Glomerular visceral epithelial cell (primary cell): ENCODE results near the gene RRP12.
"Not testable (repeated sequence)": the region's sequence is repeated elsewhere in the genome, so short reads cannot be mapped to it uniquely, and the experiment has no call there.

Experiments used
- DNase-seq: peaks from one replicate; pipeline ENCODE4 v3.0.0-alpha.2; 2016; ENCODE audit errors: extremely low spot score

The RRP12 gene

DNA sequence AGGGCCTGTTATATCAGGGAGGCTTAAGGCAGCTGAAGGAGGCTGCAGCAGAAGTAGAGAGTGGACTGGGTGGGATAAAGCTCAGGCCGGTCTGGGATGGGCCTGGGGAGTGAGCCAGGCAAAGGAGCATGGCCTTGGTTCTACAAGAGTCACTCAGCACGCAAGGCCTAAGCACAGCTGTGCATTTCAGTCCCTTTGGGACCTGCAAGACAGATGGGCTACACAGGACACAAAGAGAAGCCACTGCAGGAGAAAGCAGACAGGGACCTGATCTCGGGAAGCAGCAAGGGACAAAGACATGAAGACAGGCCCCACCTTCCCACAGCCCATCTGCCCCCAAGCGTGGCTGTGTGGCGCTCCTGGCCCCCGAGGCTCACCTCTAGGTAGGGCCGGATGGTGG lies 29.4 kb downstream of the RRP12 start:
- no peak for DNase-seq

DNA sequence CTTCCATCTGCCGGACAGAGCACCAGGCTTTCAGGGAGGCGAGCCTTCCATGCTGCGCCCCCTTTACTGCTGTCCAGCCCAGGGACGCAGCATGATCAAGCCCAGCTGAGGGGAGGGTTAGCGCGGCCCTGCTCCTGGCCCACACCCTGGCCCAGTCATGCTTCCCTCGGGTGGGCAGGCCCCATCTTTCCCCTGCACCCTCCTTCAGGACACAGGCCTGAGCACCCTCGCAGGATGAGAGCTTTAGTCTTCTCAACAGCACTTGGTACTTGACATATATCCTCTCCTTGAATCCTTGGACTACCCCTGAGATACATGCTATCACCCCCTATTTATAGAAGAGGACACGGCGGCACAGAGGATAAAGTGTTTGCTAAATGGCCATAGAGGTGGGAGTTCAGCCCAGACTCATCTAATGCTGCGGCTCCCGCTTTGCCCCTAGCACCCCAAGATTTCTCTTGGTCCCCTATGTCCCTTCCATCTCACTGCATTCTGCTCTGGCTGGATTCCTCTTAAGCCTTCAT lies 34.0 kb downstream of the RRP12 start:
- DNase-seq, result no peak

GRCh38 chr10:97366572-97366971 lies 34.6 kb downstream of the RRP12 start:
- DNase-seq, result no peak

- no peak for DNase-seq
Measured at GRCh38 chr10:97365761-97366351, 35.3 kb downstream of the RRP12 start.

GRCh38 chr10:97363071-97363470 lies 38.1 kb downstream of the RRP12 start:
- DNase-seq, result no peak

GRCh38 chr10:97362310-97363033 lies 38.7 kb downstream of the RRP12 start:
- no peak for DNase-seq

GRCh38 chr10:97361537-97361901 lies 39.6 kb downstream of the RRP12 start:
- no peak for DNase-seq

DNA sequence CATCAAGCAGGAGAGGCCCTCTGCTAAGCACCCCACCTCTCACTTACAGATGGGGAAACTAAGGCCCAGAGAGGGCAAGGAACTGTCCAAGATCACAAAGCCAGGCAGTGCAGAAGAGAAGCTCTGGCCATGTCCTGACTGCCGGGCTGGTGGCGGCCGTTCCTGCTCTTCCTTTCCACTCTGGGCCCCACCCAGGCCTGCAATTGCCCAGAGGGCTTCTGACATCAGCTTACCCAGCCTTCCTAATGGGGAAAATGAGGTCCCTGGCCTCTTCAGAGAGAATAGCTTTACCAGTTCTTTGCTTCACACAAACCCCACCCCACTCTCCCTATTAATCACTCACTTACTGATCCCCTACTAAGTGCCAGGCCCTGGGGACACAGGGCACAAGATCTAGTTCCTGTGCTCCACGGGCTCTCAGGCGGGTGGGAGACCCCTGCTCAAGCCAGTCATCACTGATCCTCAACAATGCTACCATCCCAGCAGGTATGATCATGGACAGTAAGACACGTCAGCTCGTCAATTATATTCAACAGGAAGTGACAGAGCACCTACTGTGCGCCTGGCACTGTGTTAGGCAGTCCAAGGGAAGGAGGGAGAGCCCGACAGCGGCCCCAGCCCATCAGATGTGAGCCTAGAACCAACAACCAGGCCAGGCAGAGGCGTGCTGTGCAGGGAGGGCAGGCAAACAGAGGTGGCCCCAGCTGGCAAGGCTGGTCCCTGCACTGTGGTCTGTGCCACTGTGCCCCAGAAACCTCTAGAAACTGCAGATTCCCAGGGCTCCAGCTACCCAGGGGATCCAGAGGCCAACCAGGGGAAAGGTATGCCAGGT lies 40.2 kb downstream of the RRP12 start:
- no peak for DNase-seq

GRCh38 chr10:97358781-97359180 lies 42.4 kb downstream of the RRP12 start:
- DNase-seq, result no peak

- no peak for DNase-seq
Measured at GRCh38 chr10:97358349-97358748, 42.8 kb downstream of the RRP12 start.

GRCh38 chr10:97356918-97357317 lies 44.2 kb downstream of the RRP12 start:
- DNase-seq, result no peak

DNA sequence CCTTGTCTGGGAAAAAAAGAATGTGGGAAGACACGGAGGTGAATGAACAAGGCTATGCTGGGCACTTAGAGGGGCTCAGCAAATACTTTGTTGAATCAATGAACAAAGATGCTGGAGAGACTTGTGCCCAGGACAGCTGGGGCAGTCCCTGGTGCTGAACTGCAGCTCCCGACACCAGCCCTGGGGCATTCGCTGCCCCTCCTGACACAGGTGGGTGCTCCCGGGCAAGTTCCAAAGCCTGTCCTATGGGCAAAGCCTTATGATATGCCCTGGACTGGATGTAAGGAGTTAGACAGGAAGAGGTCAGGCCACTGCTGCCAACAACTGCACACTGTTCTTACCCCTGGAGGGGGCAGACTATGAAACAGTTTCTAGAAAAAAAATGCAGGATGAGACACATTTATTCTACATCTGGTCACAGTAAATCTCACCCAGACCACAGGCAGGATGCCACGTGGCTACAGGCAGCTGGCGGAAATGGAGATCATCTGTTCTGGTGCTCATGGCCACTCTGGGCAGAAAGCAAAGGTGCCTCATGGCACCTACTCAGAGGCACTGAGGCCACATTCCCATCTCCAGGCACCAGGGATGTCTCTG lies 44.7 kb downstream of the RRP12 start:
- no peak for DNase-seq

GRCh38 chr10:97355571-97355975 lies 45.6 kb downstream of the RRP12 start:
- no peak for DNase-seq

DNA sequence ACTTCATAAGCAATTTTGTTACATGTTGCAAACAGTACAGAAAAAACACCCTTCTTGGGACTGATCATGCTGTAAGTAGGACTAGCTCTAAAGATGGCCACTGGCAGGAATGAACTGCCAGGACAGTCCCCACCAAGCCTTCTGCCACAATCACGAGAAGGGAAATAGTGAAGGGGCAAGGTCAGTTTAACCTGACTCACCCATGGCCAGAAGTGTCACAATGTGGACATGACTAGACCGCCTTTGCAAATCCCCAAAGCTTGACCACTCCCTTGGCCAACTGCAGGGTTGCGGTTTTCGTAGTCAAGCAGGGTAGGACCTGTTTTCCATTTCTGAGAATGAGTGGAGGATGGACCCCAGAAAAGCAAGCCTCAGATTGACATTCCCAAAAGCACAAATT lies 47.2 kb downstream of the RRP12 start:
- DNase-seq, result no peak

- DNase-seq, result no peak
Measured at GRCh38 chr10:97349752-97350513, 51.2 kb downstream of the RRP12 start.

DNA sequence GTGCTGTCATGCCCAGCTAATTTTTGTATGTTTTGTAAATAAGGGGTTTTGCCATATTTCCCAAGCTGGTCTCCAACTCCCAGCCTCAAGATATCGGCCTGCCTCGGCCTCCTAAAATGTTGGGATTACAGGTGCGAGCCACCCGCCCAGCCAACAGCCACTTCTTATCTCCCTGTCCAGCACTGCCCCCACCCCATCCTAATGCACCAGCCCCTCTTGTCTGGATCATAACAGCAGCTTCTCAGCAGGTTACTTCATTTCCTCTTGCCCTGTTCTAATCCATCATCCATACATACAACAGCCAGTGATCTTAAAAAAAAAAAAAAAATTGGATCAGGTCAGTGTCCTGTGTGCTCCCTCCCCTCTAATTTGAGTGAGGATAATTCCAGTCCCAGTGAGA lies 53.8 kb downstream of the RRP12 start:
- no peak for DNase-seq

DNA sequence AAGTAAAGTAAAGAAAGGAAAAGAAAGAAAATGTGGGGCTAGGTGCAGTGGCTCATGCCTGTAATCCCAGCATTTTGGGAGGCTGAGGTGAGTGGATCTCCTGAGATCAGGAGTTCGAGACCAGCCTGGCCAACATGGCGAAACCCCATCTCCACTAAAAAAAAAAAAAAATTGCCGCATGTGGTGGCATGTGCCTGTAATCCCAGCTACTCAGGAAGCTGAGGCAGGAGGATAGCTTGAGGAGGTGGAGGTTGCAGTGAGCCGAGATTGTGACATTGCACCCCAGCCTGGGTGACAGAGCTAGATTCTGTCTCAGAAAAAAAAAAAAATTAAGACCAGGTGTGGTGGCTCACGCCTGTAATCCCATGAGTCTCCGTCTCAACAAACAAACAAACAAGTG lies 57.5 kb downstream of the RRP12 start:
- DNase-seq, result not testable (repeated sequence)

DNA sequence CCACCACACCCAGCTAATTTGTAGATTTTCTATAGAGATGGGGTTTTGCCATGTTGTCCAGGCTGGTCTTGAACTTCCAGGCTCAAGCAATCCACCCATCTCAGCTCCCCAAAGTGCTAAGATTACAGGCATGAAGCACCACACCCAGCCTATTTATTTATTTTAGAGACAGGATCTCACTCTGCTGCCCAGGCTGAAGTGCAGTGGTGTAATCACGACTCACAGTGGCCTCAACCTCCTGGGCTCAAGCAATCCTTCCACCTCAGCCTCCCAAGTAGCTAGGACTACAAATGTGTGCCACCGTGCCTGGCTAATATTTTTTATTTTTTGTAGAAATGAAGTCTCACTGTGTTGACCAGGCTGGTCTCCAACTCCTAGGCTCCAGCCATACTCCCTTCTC lies 59.7 kb downstream of the RRP12 start:
- no peak for DNase-seq

GRCh38 chr10:97338041-97338440 lies 63.1 kb downstream of the RRP12 start:
- no peak for DNase-seq

DNA sequence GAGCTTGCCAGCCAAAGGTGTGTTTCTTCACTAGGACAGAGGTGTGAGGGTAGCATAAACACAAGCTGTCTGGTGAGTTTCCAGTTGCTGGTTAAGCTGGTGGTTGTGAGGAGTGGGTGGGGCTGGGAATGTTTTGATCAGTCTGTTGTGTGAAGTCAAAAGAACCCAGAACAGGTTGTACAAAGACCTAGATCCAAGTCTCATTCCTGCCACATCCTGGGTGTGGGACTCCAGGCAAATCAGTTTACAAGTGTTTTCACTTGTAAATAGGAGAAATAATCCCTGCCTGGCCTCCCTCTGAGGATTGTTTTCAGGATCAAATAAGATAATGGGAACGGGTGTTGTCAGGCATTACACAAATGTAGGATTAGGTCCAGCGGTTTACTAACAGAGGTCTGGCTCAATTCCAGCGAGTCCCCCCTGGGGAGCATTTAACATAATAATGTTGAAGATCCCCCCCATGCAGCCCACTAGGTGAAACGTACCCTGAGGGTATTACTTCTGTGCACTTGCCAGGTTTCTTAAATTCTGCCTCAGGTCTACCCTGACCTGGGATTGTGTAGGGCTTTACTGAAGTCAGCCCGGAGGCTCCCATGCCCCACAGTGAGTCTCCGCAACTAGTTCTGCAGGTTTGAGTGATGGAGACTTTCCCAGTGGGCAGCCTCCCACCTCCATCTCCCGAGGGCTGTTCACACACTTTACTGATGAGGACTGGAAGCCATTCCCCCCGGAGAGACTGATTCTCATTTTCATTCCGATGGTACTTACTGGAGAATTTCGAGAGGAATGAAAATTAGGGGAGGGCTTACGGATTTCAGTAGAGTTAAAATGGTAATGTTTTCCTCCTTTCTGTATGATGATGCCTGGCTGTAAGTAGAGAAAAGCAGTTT lies 64.0 kb downstream of the RRP12 start:
- no peak for DNase-seq

DNA sequence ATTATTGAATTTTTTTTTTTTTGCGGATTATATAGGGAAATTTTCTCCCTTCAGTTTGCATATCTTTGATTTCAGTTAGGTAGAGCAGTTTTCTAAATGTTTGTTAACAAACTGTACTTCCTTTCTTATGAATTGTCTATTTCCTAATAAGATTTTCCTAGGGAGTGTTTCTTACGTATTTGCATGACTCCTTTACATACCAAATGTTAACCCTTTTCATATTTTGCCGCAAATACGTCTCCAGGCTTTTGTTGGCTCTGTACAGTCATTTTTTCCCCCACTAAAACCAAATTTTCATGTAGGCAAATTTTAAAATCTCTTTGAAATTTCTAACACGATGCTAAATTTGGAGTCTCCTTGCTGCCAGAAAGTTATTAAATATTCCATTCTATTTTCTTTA lies 64.7 kb downstream of the RRP12 start:
- DNase-seq, result no peak
